ENCODE data around the gene NRXN3.

Gene NRXN3

GRCh38 chr14:78501909-78502308, 331.7 kb downstream of the NRXN3 start:
- Mint-ChIP-seq H3K4me1 (no peaks in the 10 kb centered on the region), H3K27me3 (ENCODE audit: low read depth) (no peaks in the 10 kb centered on the region), H3K27ac (no peak overlapping the region), H3K9me3 (no peaks in the 10 kb centered on the region), H3K4me3 (no peak overlapping the region), H3K36me3 (ENCODE audit: low read depth) (no peaks in the 10 kb centered on the region)
- TF ChIP-seq, protein P1, sequence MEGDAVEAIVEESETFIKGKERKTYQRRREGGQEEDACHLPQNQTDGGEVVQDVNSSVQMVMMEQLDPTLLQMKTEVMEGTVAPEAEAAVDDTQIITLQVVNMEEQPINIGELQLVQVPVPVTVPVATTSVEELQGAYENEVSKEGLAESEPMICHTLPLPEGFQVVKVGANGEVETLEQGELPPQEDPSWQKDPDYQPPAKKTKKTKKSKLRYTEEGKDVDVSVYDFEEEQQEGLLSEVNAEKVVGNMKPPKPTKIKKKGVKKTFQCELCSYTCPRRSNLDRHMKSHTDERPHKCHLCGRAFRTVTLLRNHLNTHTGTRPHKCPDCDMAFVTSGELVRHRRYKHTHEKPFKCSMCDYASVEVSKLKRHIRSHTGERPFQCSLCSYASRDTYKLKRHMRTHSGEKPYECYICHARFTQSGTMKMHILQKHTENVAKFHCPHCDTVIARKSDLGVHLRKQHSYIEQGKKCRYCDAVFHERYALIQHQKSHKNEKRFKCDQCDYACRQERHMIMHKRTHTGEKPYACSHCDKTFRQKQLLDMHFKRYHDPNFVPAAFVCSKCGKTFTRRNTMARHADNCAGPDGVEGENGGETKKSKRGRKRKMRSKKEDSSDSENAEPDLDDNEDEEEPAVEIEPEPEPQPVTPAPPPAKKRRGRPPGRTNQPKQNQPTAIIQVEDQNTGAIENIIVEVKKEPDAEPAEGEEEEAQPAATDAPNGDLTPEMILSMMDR (IDR thresholded peaks at IDR 0.05; ENCODE audit: unreplicated experiment in 3 of 3) = no peak

DNA sequence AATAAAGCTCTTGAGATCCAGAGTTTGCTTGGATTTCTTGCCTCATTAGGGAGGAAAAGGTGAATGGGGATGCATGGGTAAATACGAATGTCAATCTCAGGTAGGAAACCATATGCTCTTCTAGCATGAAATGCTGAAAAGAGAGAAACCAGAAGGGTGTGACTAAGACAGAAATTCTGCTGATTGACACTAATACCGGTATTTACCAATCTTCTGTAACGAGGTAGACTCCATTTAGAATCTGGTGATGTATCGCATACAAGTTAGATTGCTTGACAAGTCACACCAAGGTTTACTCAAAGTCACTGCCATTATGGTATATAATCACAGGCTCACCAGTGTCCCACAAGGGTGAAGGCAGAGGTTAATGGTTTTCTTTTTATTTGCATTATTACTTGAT, 337.9 kb downstream of the NRXN3 start:
- H3K4me3 Mint-ChIP-seq = no peak overlapping the region

DNA sequence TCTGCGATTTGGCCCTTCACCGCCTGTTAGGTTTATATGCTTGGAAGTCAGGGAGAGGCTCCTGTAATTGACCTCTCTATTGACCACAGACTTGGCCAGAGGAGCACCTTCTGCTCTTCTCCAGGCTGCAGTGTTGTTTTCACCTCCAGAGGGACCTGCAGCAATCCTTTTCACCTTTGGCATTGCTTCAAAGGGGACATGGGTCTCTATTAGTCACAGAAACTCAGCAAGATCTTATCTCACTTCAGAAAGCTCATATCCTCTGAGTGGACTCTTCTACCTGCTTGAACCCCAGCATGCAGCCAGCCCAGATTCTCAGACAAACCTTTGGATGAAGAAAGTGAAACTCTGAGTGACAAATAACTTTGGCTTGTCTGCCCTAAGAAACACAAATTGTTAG, 339.3 kb downstream of the NRXN3 start:
- H3K4me1 Mint-ChIP-seq = no peaks in the 10 kb centered on the region
- H3K27me3 Mint-ChIP-seq (ENCODE audit: low read depth) = peaks cover 3% of the 10 kb centered on the region
- H3K9me3 Mint-ChIP-seq = no peaks in the 10 kb centered on the region
- no peak overlapping the region for H3K27ac Mint-ChIP-seq
- TF ChIP-seq, protein P1 (IDR thresholded peaks at IDR 0.05; ENCODE audit: unreplicated experiment in 3 of 3) = no peak
- H3K4me3 Mint-ChIP-seq = no peak overlapping the region
- no peaks in the 10 kb centered on the region for H3K36me3 Mint-ChIP-seq (ENCODE audit: low read depth)

More for the DNA sequence above, 337.9 kb downstream of the NRXN3 start:
- H3K9me3 Mint-ChIP-seq = no peaks in the 10 kb centered on the region
- H3K36me3 Mint-ChIP-seq (ENCODE audit: low read depth) = no peaks in the 10 kb centered on the region
- H3K27ac Mint-ChIP-seq = no peak overlapping the region
- no peaks in the 10 kb centered on the region for H3K4me1 Mint-ChIP-seq
- TF ChIP-seq, protein P1 (IDR thresholded peaks at IDR 0.05; ENCODE audit: unreplicated experiment in 3 of 3) = no peak
- peaks cover 3% of the 10 kb centered on the region for H3K27me3 Mint-ChIP-seq (ENCODE audit: low read depth)

DNA sequence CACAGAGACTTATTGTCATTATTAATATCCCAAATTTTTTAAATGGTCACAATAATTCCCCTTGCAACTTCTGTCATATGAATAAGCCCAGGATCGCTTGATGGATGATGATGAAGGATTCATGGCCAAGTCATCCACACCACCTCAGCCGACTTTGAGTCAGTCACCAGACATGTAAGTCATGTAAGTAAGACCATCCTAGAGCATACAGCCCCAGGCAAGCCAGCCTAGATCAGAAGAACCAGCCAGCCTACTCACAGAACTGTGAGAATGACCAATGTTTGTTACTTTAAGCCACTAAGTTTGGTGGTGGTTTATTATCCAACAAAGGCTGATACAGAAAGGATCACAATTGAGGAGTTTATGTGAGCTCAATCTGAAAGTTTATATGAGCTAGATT, 341.8 kb downstream of the NRXN3 start:
- TF ChIP-seq, protein P1 (IDR thresholded peaks at IDR 0.05; ENCODE audit: unreplicated experiment in 3 of 3) = no peak
- Mint-ChIP-seq H3K4me3 (no peak overlapping the region), H3K4me1 (no peaks in the 10 kb centered on the region), H3K9me3 (no peaks in the 10 kb centered on the region), H3K27me3 (ENCODE audit: low read depth) (peaks cover 6% of the 10 kb centered on the region), H3K27ac (no peak overlapping the region), H3K36me3 (ENCODE audit: low read depth) (no peaks in the 10 kb centered on the region)

GRCh38 chr14:78519863-78520262, 349.7 kb downstream of the NRXN3 start:
- H3K9me3 Mint-ChIP-seq = no peaks in the 10 kb centered on the region
- no peak overlapping the region for H3K4me3 Mint-ChIP-seq
- H3K36me3 Mint-ChIP-seq (ENCODE audit: low read depth) = no peaks in the 10 kb centered on the region
- H3K27me3 Mint-ChIP-seq (ENCODE audit: low read depth) = peaks cover 4% of the 10 kb centered on the region
- no peak overlapping the region for H3K27ac Mint-ChIP-seq
- TF ChIP-seq, protein P1 (IDR thresholded peaks at IDR 0.05; ENCODE audit: unreplicated experiment in 3 of 3) = no peak
- no peaks in the 10 kb centered on the region for H3K4me1 Mint-ChIP-seq

DNA sequence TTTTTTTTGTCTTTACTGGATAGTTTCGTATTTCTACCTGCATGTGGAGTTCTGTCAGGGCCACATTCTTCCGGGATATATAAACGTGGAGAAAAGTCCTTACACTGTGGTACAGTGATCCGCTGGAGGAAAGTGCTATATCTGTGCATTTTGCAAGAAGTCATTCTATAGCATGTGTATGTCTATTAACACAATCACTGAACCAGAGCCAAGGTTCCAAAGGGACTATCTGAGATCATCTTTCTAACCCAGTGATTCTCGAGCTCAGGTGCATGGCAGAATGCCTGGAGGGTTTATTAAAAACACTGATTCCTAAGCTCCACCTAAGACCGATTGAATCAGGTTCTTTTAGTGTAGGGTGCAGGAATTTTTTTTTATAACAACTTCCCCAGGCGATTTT, 354.0 kb downstream of the NRXN3 start:
- Mint-ChIP-seq H3K9me3 (no peaks in the 10 kb centered on the region), H3K4me1 (no peaks in the 10 kb centered on the region), H3K27me3 (ENCODE audit: low read depth) (no peaks in the 10 kb centered on the region), H3K27ac (no peak overlapping the region), H3K36me3 (ENCODE audit: low read depth) (no peaks in the 10 kb centered on the region), H3K4me3 (no peak overlapping the region)
- TF ChIP-seq, protein P1 (IDR thresholded peaks at IDR 0.05; ENCODE audit: unreplicated experiment in 3 of 3) = no peak
